ENCODE measurements around the gene SCAI. TPM values are rescaled to one million over a fixed set of nuclear protein-coding genes. Genes with fewer than 3 reads are reported as not detected.

Gene SCAI
- total RNA-seq, 1 donor from 2014 or later, result 3.3 TPM

- ATAC-seq (ENCODE audit: poor library complexity), result peak; percentile 69
- DNase-seq, result no peak
- intact Hi-C loops (cut with DNase I), result no loop called here
These were observed 10.5 kb upstream of the SCAI start for GRCh38 chr9:125153712-125154367.

GRCh38 chr9:125151730-125152129, 8.4 kb upstream of the SCAI start:
- DNase-seq (no peak), ATAC-seq (ENCODE audit: poor library complexity) (no peak)
- intact Hi-C loops (cut with DNase I), result no loop called here

GRCh38 chr9:125150349-125151245, 7.3 kb upstream of the SCAI start:
- intact Hi-C loops (cut with DNase I), result no loop called here
- ATAC-seq (ENCODE audit: poor library complexity), result no peak
- no peak for DNase-seq

- intact Hi-C loops (cut with DNase I), result no loop called here
- no peak for ATAC-seq (ENCODE audit: poor library complexity)
These were observed 4.1 kb upstream of the SCAI start for GRCh38 chr9:125147401-125147951.

DNA sequence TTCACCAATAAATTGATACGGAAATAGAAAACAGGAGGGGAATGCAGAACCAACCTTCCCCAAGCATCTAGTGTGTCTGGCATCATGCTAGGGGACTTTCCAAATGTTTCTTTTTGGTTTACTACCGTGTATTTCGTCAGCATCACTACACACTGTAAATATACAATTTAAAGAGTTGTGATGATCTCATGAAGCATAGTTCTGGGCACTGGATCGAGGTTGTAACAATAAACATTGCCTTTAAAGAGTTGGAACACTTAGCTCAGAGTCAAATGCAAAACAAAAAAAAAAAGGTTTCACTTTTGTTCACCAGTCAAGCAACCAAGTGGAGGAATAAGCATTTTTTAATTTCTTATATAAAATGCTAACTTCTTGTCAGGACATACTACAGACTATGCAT, 2.9 kb upstream of the SCAI start:
- no peak for ATAC-seq (ENCODE audit: poor library complexity)
- intact Hi-C loops (cut with DNase I), result no loop called here

More at GRCh38 chr9:125147401-125147951, 4.1 kb upstream of the SCAI start:
- no peak for DNase-seq

GRCh38 chr9:125145425-125145824, 2.1 kb upstream of the SCAI start:
- intact Hi-C loops (cut with DNase I), result no loop called here
- DNase-seq (no peak), ATAC-seq (ENCODE audit: poor library complexity) (no peak)

More for the DNA sequence above, 2.9 kb upstream of the SCAI start:
- no peak for DNase-seq

GRCh38 chr9:125142560-125143376, 560 bp downstream of the SCAI start:
- ATAC-seq (ENCODE audit: poor library complexity) (no peak), DNase-seq (no peak)
- intact Hi-C loops (cut with DNase I), result loop anchor here (5.0 kb wide), 1 partner anchor 200 kb away; the partner anchor contains the start of gene GOLGA1

- intact Hi-C loops (cut with DNase I), result loop anchor here (5.0 kb wide), 1 partner anchor 199 kb away; the partner anchor contains the start of gene GOLGA1
These were observed 1.6 kb downstream of the SCAI start for GRCh38 chr9:125141751-125142150.

GRCh38 chr9:125141251-125141650, 2.1 kb downstream of the SCAI start:
- intact Hi-C loops (cut with DNase I), result loop anchor here (5.0 kb wide), 1 partner anchor 199 kb away; the partner anchor contains the start of gene GOLGA1
- ATAC-seq (ENCODE audit: poor library complexity), result no peak
- no peak for DNase-seq

More at GRCh38 chr9:125141751-125142150, 1.6 kb downstream of the SCAI start:
- ATAC-seq (ENCODE audit: poor library complexity), result no peak
- no peak for DNase-seq

GRCh38 chr9:125140576-125140975, 2.8 kb downstream of the SCAI start:
- intact Hi-C loops (cut with DNase I), result loop anchor here (5.0 kb wide), 1 partner anchor 198 kb away; the partner anchor contains the start of gene GOLGA1
- ATAC-seq (ENCODE audit: poor library complexity) (no peak), DNase-seq (no peak)

GRCh38 chr9:125137200-125137599, 6.1 kb downstream of the SCAI start:
- intact Hi-C loops (cut with DNase I), result no loop called here
- ATAC-seq (ENCODE audit: poor library complexity) (no peak), DNase-seq (no peak)

- ATAC-seq (ENCODE audit: poor library complexity) (no peak), DNase-seq (no peak)
- intact Hi-C loops (cut with DNase I), result no loop called here
These were observed 8.4 kb downstream of the SCAI start for GRCh38 chr9:125134976-125135375.

- no peak for ATAC-seq (ENCODE audit: poor library complexity)
- intact Hi-C loops (cut with DNase I), result no loop called here
- DNase-seq, result no peak
These were observed 9.7 kb downstream of the SCAI start for GRCh38 chr9:125133403-125134329.

- intact Hi-C loops (cut with DNase I), result no loop called here
- ATAC-seq (ENCODE audit: poor library complexity), result no peak
- DNase-seq, result no peak
These were observed 11.6 kb downstream of the SCAI start for GRCh38 chr9:125131778-125132177.

DNA sequence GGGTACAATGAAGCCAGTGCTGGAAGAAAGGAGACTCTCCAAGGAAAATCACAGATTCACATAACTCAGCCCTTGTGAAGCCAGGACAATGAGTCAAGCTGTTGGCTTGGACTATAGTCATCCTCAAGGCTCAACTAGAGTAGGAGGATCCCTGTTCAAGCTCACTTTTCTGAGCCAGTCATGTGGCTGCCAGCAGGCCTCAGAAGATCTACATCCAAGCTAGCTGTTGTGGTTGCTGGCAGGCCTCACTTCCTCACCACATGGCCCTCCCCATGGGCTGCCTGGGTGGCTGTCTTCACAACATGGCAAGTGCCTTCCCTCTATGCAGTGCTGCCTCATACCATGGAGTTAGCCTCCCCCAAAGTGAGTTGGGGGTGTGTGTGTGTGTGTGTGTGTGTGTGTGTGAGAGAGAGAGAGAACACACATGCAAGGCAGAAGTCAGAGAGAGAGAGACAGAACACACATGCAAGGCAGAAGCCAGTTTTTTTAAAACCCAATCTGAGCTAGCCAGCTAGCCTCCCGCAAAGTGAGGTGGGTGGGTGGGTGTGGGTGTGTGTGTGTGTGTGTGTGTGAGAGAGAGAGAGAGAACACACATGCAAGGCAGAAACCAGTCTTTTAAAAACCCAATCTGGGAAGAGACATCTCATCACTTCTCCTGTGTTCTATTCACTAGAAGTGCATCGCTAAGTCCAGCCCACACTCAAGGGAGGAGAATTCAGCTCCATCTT, 17.1 kb downstream of the SCAI start:
- intact Hi-C loops (cut with DNase I), result no loop called here
- ATAC-seq (ENCODE audit: poor library complexity), result peak; percentile 95
- peak; percentile 90 for DNase-seq

- intact Hi-C loops (cut with DNase I), result no loop called here
- no peak for DNase-seq
- peak; percentile 31 for ATAC-seq (ENCODE audit: poor library complexity)
These were observed 17.8 kb downstream of the SCAI start for GRCh38 chr9:125125523-125125922.

DNA sequence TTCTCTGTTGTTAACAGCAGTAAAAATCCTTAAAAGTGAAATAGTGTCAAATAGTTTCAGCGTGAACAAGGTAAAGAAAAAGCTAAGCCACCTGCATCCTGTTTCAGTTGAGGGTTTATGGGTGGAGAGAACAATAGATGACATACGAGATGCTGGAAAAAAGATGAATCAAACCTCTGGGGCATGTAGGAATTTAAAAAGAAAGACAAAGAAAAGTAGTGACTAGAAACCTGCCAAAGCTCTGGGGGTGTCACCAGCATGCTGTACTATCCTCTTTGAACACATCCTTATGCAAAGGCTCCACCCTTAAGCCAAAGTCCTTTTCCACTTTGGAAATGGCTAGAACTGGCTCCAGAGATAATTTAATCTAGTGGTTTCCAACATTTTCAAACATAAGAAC, 22.2 kb downstream of the SCAI start:
- no peak for ATAC-seq (ENCODE audit: poor library complexity)
- intact Hi-C loops (cut with DNase I), result no loop called here

More for the DNA sequence above, 22.2 kb downstream of the SCAI start:
- no peak for DNase-seq

Measured in Right ventricle myocardium superior (tissue), 1 donor.